Neutrophil (primary cell): ENCODE data around the gene AMBP.

Experiments used
- H3K27ac ChIP-seq: fragments of 200-600 bp; sonication (generic); 2 replicates; pipeline ENCODE4 v1.5.1; 2016; ENCODE audit warnings: mild to moderate bottlenecking, moderate library complexity
- H3K27me3 ChIP-seq: fragments of 200-600 bp; sonication (generic); 2 replicates; pipeline ENCODE4 v1.6.0; 2016; ENCODE audit warnings: mild to moderate bottlenecking
- H3K36me3 ChIP-seq: fragments of 200-600 bp; sonication (generic); 2 replicates; pipeline ENCODE4 v1.5.1; 2017
- H3K4me1 ChIP-seq, 2 experiments: fragments of 200-600 bp in 1 of 2; sonication (generic) in 1 of 2; 1 replicate in 1 of 2; 2 replicates in 1 of 2; pipeline versions ENCODE4 v1.5.1 to v1.6.1; 2013 to 2016; ENCODE audit warnings: low read depth in 1 of 2, low read length in 1 of 2, mild to moderate bottlenecking in 1 of 2, moderate library complexity in 1 of 2; ENCODE audit not compliant: control insufficient read depth in 1 of 2, insufficient read depth in 1 of 2
- H3K4me3 ChIP-seq, 2 experiments: fragments of 200-600 bp in 1 of 2; sonication (generic) in 1 of 2; 1 replicate in 1 of 2; 2 replicates in 1 of 2; pipeline ENCODE4 v1.5.1; 2013 to 2016; ENCODE audit warnings: low read depth in 1 of 2, low read length in 1 of 2, mild to moderate bottlenecking in 1 of 2, moderate library complexity in 1 of 2
- H3K9me3 ChIP-seq: fragments of 200-600 bp; sonication (generic); 2 replicates; pipeline ENCODE4 v1.5.1; 2016
- TF ChIP-seq, protein P1 (sequence below): fragments of 200-600 bp; sonication (generic); IDR thresholded peaks from 2 replicates; pipeline ENCODE4 v1.5.1; 2016; ENCODE audit warnings: antibody characterized with exemption

AMBP gene

GRCh38 chr9:114114364-114114763 lies 36.3 kb upstream of the AMBP start:
- Histone ChIP-seq H3K36me3 (no peaks in the 10 kb centered on the region), H3K4me3 (no peak overlapping the region), H3K9me3 (no peaks in the 10 kb centered on the region), H3K27ac (no peak overlapping the region), H3K27me3 (peaks cover 42% of the 10 kb centered on the region), H3K4me1 (no peaks in the 10 kb centered on the region)
- TF ChIP-seq, protein P1, sequence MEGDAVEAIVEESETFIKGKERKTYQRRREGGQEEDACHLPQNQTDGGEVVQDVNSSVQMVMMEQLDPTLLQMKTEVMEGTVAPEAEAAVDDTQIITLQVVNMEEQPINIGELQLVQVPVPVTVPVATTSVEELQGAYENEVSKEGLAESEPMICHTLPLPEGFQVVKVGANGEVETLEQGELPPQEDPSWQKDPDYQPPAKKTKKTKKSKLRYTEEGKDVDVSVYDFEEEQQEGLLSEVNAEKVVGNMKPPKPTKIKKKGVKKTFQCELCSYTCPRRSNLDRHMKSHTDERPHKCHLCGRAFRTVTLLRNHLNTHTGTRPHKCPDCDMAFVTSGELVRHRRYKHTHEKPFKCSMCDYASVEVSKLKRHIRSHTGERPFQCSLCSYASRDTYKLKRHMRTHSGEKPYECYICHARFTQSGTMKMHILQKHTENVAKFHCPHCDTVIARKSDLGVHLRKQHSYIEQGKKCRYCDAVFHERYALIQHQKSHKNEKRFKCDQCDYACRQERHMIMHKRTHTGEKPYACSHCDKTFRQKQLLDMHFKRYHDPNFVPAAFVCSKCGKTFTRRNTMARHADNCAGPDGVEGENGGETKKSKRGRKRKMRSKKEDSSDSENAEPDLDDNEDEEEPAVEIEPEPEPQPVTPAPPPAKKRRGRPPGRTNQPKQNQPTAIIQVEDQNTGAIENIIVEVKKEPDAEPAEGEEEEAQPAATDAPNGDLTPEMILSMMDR: no peak

DNA sequence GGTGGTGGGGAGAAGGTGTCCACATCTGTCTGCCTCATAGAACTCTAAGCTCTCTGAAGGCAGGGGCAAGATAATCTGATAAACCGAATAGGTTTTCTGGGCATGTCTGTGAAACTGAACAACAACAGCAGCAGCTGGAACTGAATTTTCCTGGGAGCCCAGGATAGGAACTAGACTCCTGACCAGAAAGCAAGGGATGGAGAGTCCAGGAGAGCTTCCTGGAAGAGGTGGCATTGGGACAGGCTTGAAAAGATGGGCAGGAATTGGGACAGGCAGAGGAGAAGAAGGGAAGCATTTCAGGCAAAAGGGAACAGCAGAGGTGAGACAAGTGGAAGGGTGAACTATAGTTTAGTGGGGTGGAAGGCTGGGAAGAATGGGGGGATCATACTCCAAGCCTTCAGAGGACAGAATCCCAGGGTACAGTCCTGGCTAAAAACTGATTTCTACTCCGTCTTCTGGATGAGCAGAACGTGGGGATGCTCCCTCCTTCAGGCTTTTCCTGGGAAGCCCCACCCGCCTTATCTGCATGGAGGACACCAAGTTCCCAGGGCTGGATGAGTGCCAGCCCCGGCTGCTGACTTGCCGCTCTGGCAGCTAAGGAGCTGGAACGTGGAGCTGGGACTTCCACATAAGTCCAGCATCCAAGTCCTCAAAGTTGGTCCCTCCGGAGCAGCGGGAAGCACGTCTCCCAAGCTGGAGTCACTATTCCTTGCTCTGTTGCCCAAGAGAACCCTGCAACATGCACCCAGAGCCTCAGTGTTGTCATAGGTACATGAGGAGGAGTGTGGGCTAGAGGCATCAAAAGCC lies 34.9 kb upstream of the AMBP start:
- H3K27ac ChIP-seq: no peak overlapping the region
- H3K9me3 ChIP-seq: no peaks in the 10 kb centered on the region
- TF ChIP-seq, protein P1: no peak
- no peaks in the 10 kb centered on the region for H3K36me3 ChIP-seq
- H3K4me1 ChIP-seq: no peaks in the 10 kb centered on the region
- H3K27me3 ChIP-seq: peaks cover 29% of the 10 kb centered on the region
- H3K4me3 ChIP-seq: no peak overlapping the region

- Histone ChIP-seq H3K9me3 (no peaks in the 10 kb centered on the region), H3K36me3 (no peaks in the 10 kb centered on the region), H3K27me3 (peaks cover 27% of the 10 kb centered on the region), H3K4me1 (no peaks in the 10 kb centered on the region), H3K27ac (no peak overlapping the region), H3K4me3 (no peak overlapping the region)
- TF ChIP-seq, protein P1: no peak
Observed at GRCh38 chr9:114112325-114112724, 34.2 kb upstream of the AMBP start.

GRCh38 chr9:114110180-114110579 lies 32.1 kb upstream of the AMBP start:
- Histone ChIP-seq H3K27me3 (peaks cover 42% of the 10 kb centered on the region), H3K9me3 (no peaks in the 10 kb centered on the region), H3K36me3 (no peaks in the 10 kb centered on the region), H3K4me1 (no peaks in the 10 kb centered on the region), H3K4me3 (no peak overlapping the region), H3K27ac (no peak overlapping the region)
- TF ChIP-seq, protein P1: no peak

DNA sequence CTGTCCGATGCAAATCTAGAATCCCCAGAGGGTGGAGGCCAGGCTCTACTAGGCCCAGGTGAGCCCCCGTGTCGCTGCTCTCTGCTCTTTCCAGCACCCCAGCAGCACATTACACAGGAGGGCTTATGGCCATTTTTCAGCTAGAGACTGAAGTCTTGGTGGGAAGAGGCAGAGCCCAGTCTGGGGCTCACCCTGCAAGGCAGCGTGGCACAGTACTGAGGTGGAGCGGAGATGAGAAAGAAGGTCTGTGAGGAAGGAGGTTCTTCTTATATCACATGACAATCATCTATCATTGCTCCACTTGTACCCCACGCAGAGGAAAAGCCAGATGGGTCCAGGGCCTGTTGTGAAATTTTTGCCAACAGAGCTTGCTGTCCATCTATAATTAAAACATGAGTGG lies 31.0 kb upstream of the AMBP start:
- no peaks in the 10 kb centered on the region for H3K36me3 ChIP-seq
- H3K27me3 ChIP-seq: peaks cover 52% of the 10 kb centered on the region
- TF ChIP-seq, protein P1: no peak
- no peaks in the 10 kb centered on the region for H3K9me3 ChIP-seq
- H3K27ac ChIP-seq: no peak overlapping the region
- H3K4me1 ChIP-seq: no peaks in the 10 kb centered on the region
- H3K4me3 ChIP-seq: no peak overlapping the region
